ENCODE measurements around the gene EHMT2. TPM values are rescaled to one million over a fixed set of nuclear protein-coding genes. Genes with fewer than 3 reads are reported as not detected.
A peak's percentile ranks its signal among the peaks of the same experiment; 100 is the strongest.

Gene EHMT2
- total and polyA plus RNA-seq, 2 of the 8 experiments (the other 6 are each of a cell fraction or from before 2014, with no cell fraction given), result 125 to 177 TPM

GRCh38 chr6:31830886-31831335 lies 66.6 kb downstream of the EHMT2 start (continued):
- TF ChIP-seq TEAD4 (IDR thresholded peaks at IDR 0.05; ENCODE audit: low read depth, low read length) (no peak), HDAC6 (IDR thresholded peaks at IDR 0.05; ENCODE audit: low read depth, low read length) (no peak), SIRT6 (IDR thresholded peaks at IDR 0.05; ENCODE audit: low read length) (no peak), TAF1 (IDR thresholded peaks at IDR 0.05; ENCODE audit: low read depth, low read length) (no peak), YY1 (IDR thresholded peaks at IDR 0.05; ENCODE audit: low read depth, low read length) (no peak), PHF8 (conservative IDR thresholded peaks at IDR 0.05; ENCODE audit: low read depth, low read length) (no peak), POLR2AphosphoS5 (IDR thresholded peaks at IDR 0.05; ENCODE audit: low read depth, low read length) (no peak), SP2 (IDR thresholded peaks at IDR 0.05; ENCODE audit: low read length) (no peak), RFX5 (IDR thresholded peaks at IDR 0.05; ENCODE audit: borderline replicate concordance, low read depth, low read length) (no peak)

Small RNA genes within 50 kb of the gene (small RNA-seq; reads per million reads assigned to genes)
- gene AL645922.1 (ENCODE audit: insufficient read depth), result not detected
- gene SNORD48 (ENCODE audit: insufficient read depth), result 11,909 reads per million, percentile 100 among the genes with 10 or more reads in this experiment
- not detected for gene SNORD52 (ENCODE audit: insufficient read depth)

Other genes starting within 250 kb of the EHMT2 start
Only the 30 nearest of the 36 such genes appear.
- 12.1 and 12.6 TPM in 2 replicates for gene LY6G5B, start 227.7 kb downstream of the EHMT2 start, total RNA-seq (2021; fragmentation: NEBNext Ultra II Directional; extraction: Animal tissue kit (Norgen Biotek cat#: 25700))
- 9.5 and 10.6 TPM in 2 replicates for gene LY6G5B, start 227.7 kb downstream of the EHMT2 start, polyA plus RNA-seq (2011; rRNA removed)
- gene LY6G5C, start 216.6 kb downstream of the EHMT2 start, total RNA-seq (2021; fragmentation: NEBNext Ultra II Directional; extraction: Animal tissue kit (Norgen Biotek cat#: 25700)), result 1.1 and 1.2 TPM in 2 replicates
- gene LY6G5C, start 216.6 kb downstream of the EHMT2 start, polyA plus RNA-seq (2011; rRNA removed), result 1.8 and 2.1 TPM in 2 replicates
- 29.3 and 32.9 TPM in 2 replicates for gene ABHD16A, start 194.4 kb downstream of the EHMT2 start, total RNA-seq (2021; fragmentation: NEBNext Ultra II Directional; extraction: Animal tissue kit (Norgen Biotek cat#: 25700))
- gene ABHD16A, start 194.4 kb downstream of the EHMT2 start, polyA plus RNA-seq (2011; rRNA removed), result 40.2 and 49.6 TPM in 2 replicates
- not detected in 2 replicates for gene LY6G6F, start 190.8 kb downstream of the EHMT2 start, total RNA-seq (2021; fragmentation: NEBNext Ultra II Directional; extraction: Animal tissue kit (Norgen Biotek cat#: 25700))
- gene LY6G6F, start 190.8 kb downstream of the EHMT2 start, polyA plus RNA-seq (2011; rRNA removed), result not detected in 2 replicates
- gene LY6G6D, start 182.3 kb downstream of the EHMT2 start, total RNA-seq (2021; fragmentation: NEBNext Ultra II Directional; extraction: Animal tissue kit (Norgen Biotek cat#: 25700)), result not detected in 2 replicates
- 0.74 and 1.8 TPM in 2 replicates for gene LY6G6D, start 182.3 kb downstream of the EHMT2 start, polyA plus RNA-seq (2011; rRNA removed)
- gene LY6G6C, start 176.0 kb downstream of the EHMT2 start, total RNA-seq (2021; fragmentation: NEBNext Ultra II Directional; extraction: Animal tissue kit (Norgen Biotek cat#: 25700)), result 0.33 TPM in 1 of 2 replicates, not detected in the other
- 0.23 and 0.49 TPM in 2 replicates for gene LY6G6C, start 176.0 kb downstream of the EHMT2 start, polyA plus RNA-seq (2011; rRNA removed)
- not detected in 2 replicates for gene MPIG6B, start 174.3 kb downstream of the EHMT2 start, total RNA-seq (2021; fragmentation: NEBNext Ultra II Directional; extraction: Animal tissue kit (Norgen Biotek cat#: 25700))
- gene MPIG6B, start 174.3 kb downstream of the EHMT2 start, polyA plus RNA-seq (2011; rRNA removed), result 0.18 and 0.33 TPM in 2 replicates
- gene DDAH2, start 168.4 kb downstream of the EHMT2 start, total RNA-seq (2021; fragmentation: NEBNext Ultra II Directional; extraction: Animal tissue kit (Norgen Biotek cat#: 25700)), result 53.3 and 55.5 TPM in 2 replicates
- gene DDAH2, start 168.4 kb downstream of the EHMT2 start, polyA plus RNA-seq (2011; rRNA removed), result 73.5 and 104 TPM in 2 replicates
- gene CLIC1, start 161.2 kb downstream of the EHMT2 start, total RNA-seq (2021; fragmentation: NEBNext Ultra II Directional; extraction: Animal tissue kit (Norgen Biotek cat#: 25700)), result 250 and 259 TPM in 2 replicates
- 236 and 277 TPM in 2 replicates for gene CLIC1, start 161.2 kb downstream of the EHMT2 start, polyA plus RNA-seq (2011; rRNA removed)
- 21.3 and 25.3 TPM in 2 replicates for gene MSH5, start 157.7 kb downstream of the EHMT2 start, total RNA-seq (2021; fragmentation: NEBNext Ultra II Directional; extraction: Animal tissue kit (Norgen Biotek cat#: 25700))
- gene MSH5, start 157.7 kb downstream of the EHMT2 start, polyA plus RNA-seq (2011; rRNA removed), result 26.5 and 34.5 TPM in 2 replicates
- 3.4 and 5.9 TPM in 2 replicates for gene SAPCD1, start 135.0 kb downstream of the EHMT2 start, total RNA-seq (2021; fragmentation: NEBNext Ultra II Directional; extraction: Animal tissue kit (Norgen Biotek cat#: 25700))
- 3.1 and 4.4 TPM in 2 replicates for gene SAPCD1, start 135.0 kb downstream of the EHMT2 start, polyA plus RNA-seq (2011; rRNA removed)
- gene VWA7, start 120.4 kb downstream of the EHMT2 start, total RNA-seq (2021; fragmentation: NEBNext Ultra II Directional; extraction: Animal tissue kit (Norgen Biotek cat#: 25700)), result 1.5 and 2.1 TPM in 2 replicates
- 0.82 and 1.1 TPM in 2 replicates for gene VWA7, start 120.4 kb downstream of the EHMT2 start, polyA plus RNA-seq (2011; rRNA removed)
- gene VARS1, start 101.9 kb downstream of the EHMT2 start, total RNA-seq (2021; fragmentation: NEBNext Ultra II Directional; extraction: Animal tissue kit (Norgen Biotek cat#: 25700)), result 162 and 163 TPM in 2 replicates
- 53.5 and 99.3 TPM in 2 replicates for gene VARS1, start 101.9 kb downstream of the EHMT2 start, polyA plus RNA-seq (2011; rRNA removed)
- gene LSM2, start 90.7 kb downstream of the EHMT2 start, total RNA-seq (2021; fragmentation: NEBNext Ultra II Directional; extraction: Animal tissue kit (Norgen Biotek cat#: 25700)), result 127 and 132 TPM in 2 replicates
- gene LSM2, start 90.7 kb downstream of the EHMT2 start, polyA plus RNA-seq (2011; rRNA removed), result 168 and 173 TPM in 2 replicates
- gene HSPA1L, start 82.4 kb downstream of the EHMT2 start, total RNA-seq (2021; fragmentation: NEBNext Ultra II Directional; extraction: Animal tissue kit (Norgen Biotek cat#: 25700)), result 1.6 and 1.9 TPM in 2 replicates
- gene HSPA1L, start 82.4 kb downstream of the EHMT2 start, polyA plus RNA-seq (2011; rRNA removed), result 0.78 and 1.00 TPM in 2 replicates
- gene HSPA1A, start 82.2 kb downstream of the EHMT2 start, total RNA-seq (2021; fragmentation: NEBNext Ultra II Directional; extraction: Animal tissue kit (Norgen Biotek cat#: 25700)), result 54.0 and 59.9 TPM in 2 replicates
- gene HSPA1A, start 82.2 kb downstream of the EHMT2 start, polyA plus RNA-seq (2011; rRNA removed), result 40.7 and 50.2 TPM in 2 replicates
- gene HSPA1B, start 70.0 kb downstream of the EHMT2 start, total RNA-seq (2021; fragmentation: NEBNext Ultra II Directional; extraction: Animal tissue kit (Norgen Biotek cat#: 25700)), result 76.6 and 89.3 TPM in 2 replicates
- gene HSPA1B, start 70.0 kb downstream of the EHMT2 start, polyA plus RNA-seq (2011; rRNA removed), result 36.6 and 43.8 TPM in 2 replicates
- 41.2 and 43.4 TPM in 2 replicates for gene NEU1, start 34.9 kb downstream of the EHMT2 start, total RNA-seq (2021; fragmentation: NEBNext Ultra II Directional; extraction: Animal tissue kit (Norgen Biotek cat#: 25700))
- 65.6 and 72.1 TPM in 2 replicates for gene NEU1, start 34.9 kb downstream of the EHMT2 start, polyA plus RNA-seq (2011; rRNA removed)
- gene SLC44A4, start 18.7 kb downstream of the EHMT2 start, total RNA-seq (2021; fragmentation: NEBNext Ultra II Directional; extraction: Animal tissue kit (Norgen Biotek cat#: 25700)), result 2.5 and 4.8 TPM in 2 replicates
- 7.0 and 7.1 TPM in 2 replicates for gene SLC44A4, start 18.7 kb downstream of the EHMT2 start, polyA plus RNA-seq (2011; rRNA removed)
- 40.8 and 42.1 TPM in 2 replicates for gene ZBTB12, start 4.4 kb upstream of the EHMT2 start, total RNA-seq (2021; fragmentation: NEBNext Ultra II Directional; extraction: Animal tissue kit (Norgen Biotek cat#: 25700))
- gene ZBTB12, start 4.4 kb upstream of the EHMT2 start, polyA plus RNA-seq (2011; rRNA removed), result 20.7 and 32.4 TPM in 2 replicates
- 0.26 and 0.61 TPM in 2 replicates for gene C2, start 30.0 kb upstream of the EHMT2 start, total RNA-seq (2021; fragmentation: NEBNext Ultra II Directional; extraction: Animal tissue kit (Norgen Biotek cat#: 25700))
- 0.38 and 1.0 TPM in 2 replicates for gene C2, start 30.0 kb upstream of the EHMT2 start, polyA plus RNA-seq (2011; rRNA removed)
- not detected in 2 replicates for gene CFB, start 48.4 kb upstream of the EHMT2 start, total RNA-seq (2021; fragmentation: NEBNext Ultra II Directional; extraction: Animal tissue kit (Norgen Biotek cat#: 25700))
- 0.09 and 0.20 TPM in 2 replicates for gene CFB, start 48.4 kb upstream of the EHMT2 start, polyA plus RNA-seq (2011; rRNA removed)
- gene NELFE, start 61.3 kb upstream of the EHMT2 start, total RNA-seq (2021; fragmentation: NEBNext Ultra II Directional; extraction: Animal tissue kit (Norgen Biotek cat#: 25700)), result 71.1 and 71.5 TPM in 2 replicates
- gene NELFE, start 61.3 kb upstream of the EHMT2 start, polyA plus RNA-seq (2011; rRNA removed), result 49.2 and 52.3 TPM in 2 replicates
- 59.7 and 68.5 TPM in 2 replicates for gene SKIC2, start 61.5 kb upstream of the EHMT2 start, total RNA-seq (2021; fragmentation: NEBNext Ultra II Directional; extraction: Animal tissue kit (Norgen Biotek cat#: 25700))
- 42.1 and 70.5 TPM in 2 replicates for gene SKIC2, start 61.5 kb upstream of the EHMT2 start, polyA plus RNA-seq (2011; rRNA removed)
- gene DXO, start 74.4 kb upstream of the EHMT2 start, total RNA-seq (2021; fragmentation: NEBNext Ultra II Directional; extraction: Animal tissue kit (Norgen Biotek cat#: 25700)), result 14.7 and 16.2 TPM in 2 replicates
- 23.9 and 30.5 TPM in 2 replicates for gene DXO, start 74.4 kb upstream of the EHMT2 start, polyA plus RNA-seq (2011; rRNA removed)
- 0.48 and 2.4 TPM in 2 replicates for gene C4A, start 84.4 kb upstream of the EHMT2 start, total RNA-seq (2021; fragmentation: NEBNext Ultra II Directional; extraction: Animal tissue kit (Norgen Biotek cat#: 25700))
- gene C4A, start 84.4 kb upstream of the EHMT2 start, polyA plus RNA-seq (2011; rRNA removed), result 0.62 and 1.7 TPM in 2 replicates
- 1.5 and 3.5 TPM in 2 replicates for gene C4B, start 117.1 kb upstream of the EHMT2 start, total RNA-seq (2021; fragmentation: NEBNext Ultra II Directional; extraction: Animal tissue kit (Norgen Biotek cat#: 25700))
- gene C4B, start 117.1 kb upstream of the EHMT2 start, polyA plus RNA-seq (2011; rRNA removed), result 0.74 and 1.7 TPM in 2 replicates
- gene CYP21A2, start 140.7 kb upstream of the EHMT2 start, total RNA-seq (2021; fragmentation: NEBNext Ultra II Directional; extraction: Animal tissue kit (Norgen Biotek cat#: 25700)), result 0.22 and 0.40 TPM in 2 replicates
- 0.14 and 0.23 TPM in 2 replicates for gene CYP21A2, start 140.7 kb upstream of the EHMT2 start, polyA plus RNA-seq (2011; rRNA removed)
- 4.8 and 5.5 TPM in 2 replicates for gene TNXB, start 211.6 kb upstream of the EHMT2 start, total RNA-seq (2021; fragmentation: NEBNext Ultra II Directional; extraction: Animal tissue kit (Norgen Biotek cat#: 25700))
- gene TNXB, start 211.6 kb upstream of the EHMT2 start, polyA plus RNA-seq (2011; rRNA removed), result 3.1 and 6.5 TPM in 2 replicates
- 36.2 and 38.1 TPM in 2 replicates for gene ATF6B, start 230.5 kb upstream of the EHMT2 start, total RNA-seq (2021; fragmentation: NEBNext Ultra II Directional; extraction: Animal tissue kit (Norgen Biotek cat#: 25700))
- gene ATF6B, start 230.5 kb upstream of the EHMT2 start, polyA plus RNA-seq (2011; rRNA removed), result 42.2 and 66.3 TPM in 2 replicates

All from H1 (cell line).